ENCODE data around the gene MRPL17.
"Not testable (repeated sequence)": the region's sequence is repeated elsewhere in the genome, so short reads cannot be mapped to it uniquely, and the experiment has no call there.

The MRPL17 gene

DNA sequence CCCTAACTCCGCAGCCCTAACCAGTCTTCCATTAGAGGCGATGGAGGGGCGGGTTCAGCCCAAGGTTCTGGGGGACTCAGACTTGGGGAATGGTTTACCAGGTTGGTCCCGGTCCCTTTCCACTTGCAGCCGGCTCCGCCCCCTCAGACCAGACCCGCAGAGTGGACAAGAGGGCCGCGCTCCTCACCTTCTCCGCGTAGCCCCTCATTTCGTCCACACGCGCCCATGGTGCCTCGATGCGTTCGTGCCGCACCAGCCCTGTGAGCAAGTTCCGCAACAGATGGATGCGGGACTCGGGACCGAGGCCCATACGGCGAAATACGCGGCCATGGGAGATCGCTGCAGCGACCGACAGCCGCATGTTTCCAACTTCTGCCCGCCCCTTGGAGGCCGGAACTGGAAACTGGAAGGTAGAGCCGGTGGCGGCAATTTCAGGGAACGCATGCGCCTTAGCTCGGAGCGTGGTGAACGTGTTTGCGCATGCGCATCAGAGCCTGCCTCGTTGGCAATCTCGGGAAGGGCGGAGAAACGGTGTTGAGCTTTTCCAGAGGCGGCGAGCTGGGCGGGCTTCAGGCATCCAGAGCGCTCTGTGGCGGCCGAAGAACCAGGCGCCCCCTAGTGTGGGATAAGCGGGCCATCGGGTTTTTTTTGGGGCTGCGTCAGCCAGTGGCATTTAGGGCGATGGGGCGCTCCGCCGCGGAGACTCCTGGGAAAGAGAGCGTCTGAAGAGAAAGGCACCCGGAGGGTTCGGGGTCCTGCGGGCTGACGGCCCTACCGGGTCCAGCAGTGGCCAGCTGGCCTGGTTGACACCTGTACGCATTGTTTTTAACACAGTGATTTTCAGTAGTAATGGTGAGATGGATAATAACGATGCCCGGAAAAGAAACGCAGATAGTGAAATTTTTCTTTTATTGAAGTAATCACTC is at the start of gene MRPL17:
MRPL17 (minus strand) TSS at position 405 of the 926 bp plus-strand sequence; CDS start at position 361, 44 bp downstream.
- DNase-seq: peak; percentile 98

GRCh38 chr11:6727971-6728760 is 45.0 kb upstream of the MRPL17 start:
- DNase-seq: no peak

- DNase-seq: no peak
These were observed 42.3 kb upstream of the MRPL17 start for GRCh38 chr11:6725386-6725896.

GRCh38 chr11:6724013-6724412 is 40.9 kb upstream of the MRPL17 start:
- no peak for DNase-seq

- no peak for DNase-seq
These were observed 38.2 kb upstream of the MRPL17 start for GRCh38 chr11:6721343-6721742.

- DNase-seq: no peak
These were observed 36.4 kb upstream of the MRPL17 start for GRCh38 chr11:6719576-6719975.

GRCh38 chr11:6717426-6717825 is 34.3 kb upstream of the MRPL17 start:
- DNase-seq: no peak

- not testable (repeated sequence) for DNase-seq
These were observed 28.4 kb upstream of the MRPL17 start for GRCh38 chr11:6711552-6711951.

DNA sequence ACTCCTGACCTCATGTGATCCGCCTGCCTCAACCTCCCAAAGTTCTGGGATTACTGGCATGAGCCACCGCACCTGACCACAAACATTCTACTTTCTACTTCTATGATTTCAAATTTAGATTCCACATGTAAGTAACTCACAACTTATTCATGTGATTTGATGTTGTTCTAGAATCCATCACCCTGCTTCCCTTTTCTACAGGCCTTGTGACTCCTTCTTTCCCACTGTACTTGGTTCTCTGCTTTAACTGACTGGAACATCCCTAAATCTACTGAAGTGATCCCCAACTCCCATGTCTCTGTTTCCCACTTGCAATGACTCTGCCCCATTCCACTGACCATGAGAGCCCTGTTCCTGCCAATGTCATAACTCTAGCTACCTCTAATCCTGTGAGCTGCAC is 25.7 kb upstream of the MRPL17 start:
- DNase-seq: no peak

DNA sequence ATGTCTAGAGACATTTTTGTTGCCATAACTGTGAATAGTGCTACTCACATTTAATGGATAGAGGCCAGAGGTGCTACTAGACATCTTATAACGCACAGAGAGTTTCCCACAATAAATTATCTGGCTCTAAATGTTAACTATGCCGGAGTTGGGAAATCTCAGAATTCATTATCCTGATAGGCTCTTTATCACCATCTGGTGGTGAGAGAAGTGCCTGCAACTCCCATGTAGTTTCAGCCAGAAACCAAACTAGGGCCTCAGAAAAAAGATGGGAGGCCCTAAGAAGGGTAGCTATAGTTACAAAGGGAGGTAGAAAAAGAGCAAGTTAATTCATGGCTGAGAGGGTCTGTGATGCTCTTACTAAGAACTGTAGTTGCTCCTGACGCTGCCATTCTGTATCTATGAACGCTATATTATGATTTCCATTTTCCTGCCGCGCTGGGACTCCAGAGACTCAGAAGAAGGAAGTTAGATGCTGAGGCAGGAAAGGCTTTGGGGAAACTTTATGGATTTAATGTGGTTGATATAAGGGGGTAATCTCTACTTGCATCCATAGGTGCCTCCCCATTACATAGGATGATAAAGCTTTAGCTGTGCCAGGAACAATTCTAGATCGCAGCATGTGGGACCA is 22.9 kb upstream of the MRPL17 start:
- DNase-seq: peak; percentile 47

DNA sequence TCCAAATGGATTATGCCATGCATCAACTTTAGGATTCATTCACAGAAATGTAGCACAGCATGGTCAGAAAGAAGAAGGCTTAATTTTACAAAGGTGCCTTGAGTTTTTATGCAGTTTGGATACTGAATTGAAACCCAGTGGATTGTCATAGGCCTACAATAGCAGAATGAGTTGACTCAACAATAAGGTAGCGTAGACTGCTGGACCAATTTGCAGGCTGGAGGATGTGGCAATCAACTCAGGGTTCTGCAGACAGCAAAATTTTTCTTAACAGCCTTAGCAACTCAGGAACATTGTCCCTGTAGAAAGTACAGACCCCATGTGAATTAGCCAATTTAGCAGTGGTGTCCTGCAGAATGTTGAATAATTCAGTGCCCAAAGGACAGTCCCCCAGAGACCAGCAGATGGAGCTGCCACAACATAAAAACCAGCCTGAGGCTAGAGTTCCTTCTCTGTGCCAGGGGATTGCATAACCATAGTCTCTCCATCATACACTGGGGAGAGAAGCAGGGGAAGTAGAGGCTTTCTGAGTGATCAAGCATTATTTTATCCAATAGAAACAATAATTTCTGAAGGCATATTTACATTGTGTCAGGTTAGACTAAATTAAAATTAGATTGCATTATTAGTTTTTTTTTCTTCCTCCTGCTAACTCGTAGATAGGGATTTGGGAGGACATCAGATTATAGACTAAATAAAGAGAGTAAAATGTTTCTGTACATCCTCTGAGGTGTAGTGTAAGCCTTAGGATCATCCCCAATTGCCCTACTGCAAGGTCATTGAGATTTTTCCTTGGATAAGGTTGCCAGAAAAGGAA is 20.3 kb upstream of the MRPL17 start:
- peak; percentile 64 for DNase-seq

DNA sequence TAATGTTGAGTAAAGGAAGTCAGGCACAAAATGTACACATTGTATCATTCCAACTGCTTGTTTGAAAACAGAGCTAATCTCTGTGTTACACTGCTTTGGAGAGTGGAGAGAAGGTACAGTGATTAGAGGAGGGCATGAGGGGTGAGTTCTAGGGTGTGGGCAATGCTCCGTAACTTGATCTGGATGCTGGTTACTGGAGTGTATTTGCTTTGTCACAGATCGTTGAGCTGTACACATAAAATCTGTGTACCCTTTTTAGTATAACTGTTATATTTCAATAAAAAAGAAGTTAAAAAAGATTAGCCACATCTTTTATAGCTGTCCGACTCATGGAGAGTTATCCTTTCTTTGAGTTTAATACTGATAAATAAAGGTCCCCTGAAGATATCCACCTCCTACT is 18.8 kb upstream of the MRPL17 start:
- peak; percentile 10 for DNase-seq

- DNase-seq: no peak
These were observed 12.2 kb upstream of the MRPL17 start for GRCh38 chr11:6695377-6695776.

- DNase-seq: no peak
These were observed 11.0 kb upstream of the MRPL17 start for GRCh38 chr11:6694229-6694535.

GRCh38 chr11:6693342-6694228 is 10.4 kb upstream of the MRPL17 start:
- DNase-seq: no peak

DNA sequence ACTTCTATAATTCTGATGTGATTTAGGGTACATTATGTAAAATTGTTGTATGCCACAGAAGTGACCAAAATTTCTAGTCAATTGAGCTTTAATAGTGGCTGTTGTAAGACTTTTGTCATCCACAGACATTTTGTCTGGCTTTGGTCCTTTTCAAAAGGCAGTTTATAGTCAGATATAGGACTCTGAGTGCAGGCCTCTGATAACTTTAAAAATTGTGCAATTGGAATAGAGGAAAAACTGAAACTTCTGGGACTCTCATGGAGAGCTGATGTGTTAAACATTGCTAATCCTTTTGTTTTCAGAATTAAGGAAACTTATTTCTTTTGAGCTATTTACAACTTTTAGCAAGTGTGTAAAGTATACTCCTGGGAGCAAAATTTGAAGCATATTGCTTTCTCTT is 9.0 kb upstream of the MRPL17 start:
- no peak for DNase-seq

DNA sequence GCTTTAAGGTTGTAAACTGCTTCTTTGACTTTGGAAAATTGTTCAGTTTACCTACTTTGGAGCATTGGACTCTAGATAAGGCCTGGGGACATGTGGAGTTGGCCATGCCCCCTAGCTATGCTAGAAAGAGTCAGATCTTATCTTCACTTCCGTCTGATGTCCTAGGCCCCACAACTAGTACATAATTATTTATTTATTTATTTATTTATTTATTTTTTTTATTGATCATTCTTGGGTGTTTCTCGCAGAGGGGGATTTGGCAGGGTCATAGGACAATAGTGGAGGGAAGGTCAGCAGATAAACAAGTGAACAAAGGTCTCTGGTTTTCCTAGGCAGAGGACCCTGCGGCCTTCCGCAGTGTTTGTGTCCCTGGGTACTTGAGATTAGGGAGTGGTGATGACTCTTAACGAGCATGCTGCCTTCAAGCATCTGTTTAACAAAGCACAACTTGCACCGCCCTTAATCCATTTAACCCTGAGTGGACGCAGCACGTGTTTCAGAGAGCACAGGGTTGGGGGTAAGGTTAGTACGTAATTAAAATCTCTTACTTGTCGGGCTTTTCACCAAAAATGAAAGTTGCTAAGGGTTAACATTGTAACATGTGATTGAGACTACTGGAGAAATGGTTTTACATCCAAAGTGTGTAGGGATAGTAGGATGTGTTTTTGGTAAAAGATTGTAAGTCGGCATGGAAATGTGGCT is 7.4 kb upstream of the MRPL17 start:
- not testable (repeated sequence) for DNase-seq

DNA sequence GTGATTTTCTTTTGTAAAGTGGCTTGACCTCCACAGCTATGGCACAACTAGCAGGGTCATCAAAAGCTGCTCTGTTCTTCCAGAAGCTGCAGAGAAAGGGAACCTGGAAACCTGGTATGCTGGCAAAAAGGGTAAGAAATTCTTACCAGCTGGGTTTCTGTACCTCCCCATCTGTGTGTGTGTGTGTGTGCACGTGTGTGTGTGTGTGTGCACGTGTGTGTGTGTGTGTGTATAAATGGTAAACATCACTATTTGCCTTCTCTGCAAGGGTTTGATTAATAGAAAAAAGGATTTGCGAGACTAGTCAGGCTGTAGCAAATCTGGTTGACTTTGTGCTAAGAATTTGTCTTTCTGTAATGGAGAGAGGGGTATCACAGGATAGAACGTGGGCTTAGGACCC is 4.7 kb upstream of the MRPL17 start:
- DNase-seq: no peak

DNA sequence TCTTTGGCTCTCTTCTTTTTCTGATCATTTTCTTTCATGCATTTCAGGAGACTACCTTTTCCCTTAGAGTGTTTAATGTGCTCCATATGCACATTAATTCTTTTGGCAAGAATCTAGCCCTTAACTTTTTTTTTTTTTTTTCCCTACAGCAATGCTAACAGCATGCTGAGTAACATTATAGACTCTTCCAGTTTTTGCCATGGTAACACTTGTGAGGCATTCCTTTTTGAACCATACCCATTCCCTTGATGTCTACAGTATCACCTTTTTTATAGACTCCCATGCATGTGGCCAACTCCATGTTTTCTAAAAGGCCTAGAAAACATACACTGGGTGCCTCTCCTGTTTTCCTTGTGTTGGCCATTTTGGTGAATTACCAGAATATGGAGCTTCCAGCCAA is 2.9 kb upstream of the MRPL17 start:
- no peak for DNase-seq

DNA sequence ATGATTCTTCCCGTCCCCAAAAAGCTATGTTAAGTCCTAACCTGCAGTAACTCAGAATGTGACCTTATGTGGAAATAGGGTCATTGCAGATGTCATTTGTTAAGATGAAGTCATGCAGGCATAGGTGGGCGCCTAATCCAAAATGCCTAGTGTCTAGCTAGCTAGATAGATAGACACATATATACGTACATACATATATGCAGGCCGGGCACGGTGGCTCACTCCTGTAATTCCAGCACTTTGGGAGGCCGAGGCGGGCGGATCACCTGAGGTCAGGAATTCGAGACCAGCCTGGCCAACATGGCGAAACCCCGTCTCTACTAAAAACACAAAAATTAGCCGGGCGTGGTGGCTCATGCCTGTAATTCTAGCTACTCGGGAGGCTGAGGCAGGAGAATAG is 928 bp upstream of the MRPL17 start:
- not testable (repeated sequence) for DNase-seq

DNA sequence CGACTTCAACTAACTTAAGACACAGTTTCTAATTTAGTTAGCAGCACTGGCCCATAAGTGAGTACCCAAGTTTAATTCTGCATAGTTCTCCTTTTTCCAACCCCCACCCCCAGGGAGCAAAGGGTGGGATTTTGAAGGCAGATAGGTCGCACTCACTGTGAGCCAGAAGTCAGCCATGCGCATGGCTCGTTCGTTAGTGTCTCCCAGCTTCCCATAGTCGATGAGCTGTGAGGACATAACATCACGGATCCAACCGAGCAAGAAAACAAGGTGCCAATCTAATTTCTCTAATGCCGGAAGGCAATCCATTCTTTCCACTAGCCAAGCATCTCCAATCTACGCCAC is 577 bp downstream of the MRPL17 start:
- DNase-seq: peak; percentile 31

All from NCI-H345 (cell line).